OCI-LY7 (cell line): ENCODE results near the gene ITGA2. TPM values are rescaled to one million over a fixed set of nuclear protein-coding genes. Genes with fewer than 3 reads are reported as not detected.

Experiments
- BruUV-seq: library from RNA; stranded (reverse); fragments of 400-500 nt; replicated peaks from 2 replicates; lab custom pipeline; 2021; lab: Mats Ljungman, UMichigan
- CTCF ChIA-PET: fragments of 300-600 bp; sonication (Branson Sonifier 250); formaldehyde crosslinking; loops from one replicate; lab custom pipeline; 2022; ENCODE audit warnings: antibody characterized with exemption; ENCODE audit not compliant: unreplicated experiment; lab: Charles Lee
- POLR2A ChIA-PET: fragments of 300-600 bp; sonication (Branson Sonifier 250); formaldehyde crosslinking; loops from one replicate; lab custom pipeline; 2022; ENCODE audit warnings: antibody characterized with exemption; lab: Charles Lee
- DNase-seq: peaks from one replicate; pipeline ENCODE4 v3.0.0-alpha.2; 2015; ENCODE audit warnings: low spot score
- H2AFZ ChIP-seq: fragments of 200-600 bp; sonication (generic), shearing (Covaris generic); 2 replicates; pipeline ENCODE4 v1.6.1; 2014; ENCODE audit warnings: mild to moderate bottlenecking, antibody characterized with exemption, low read length, moderate library complexity
- H3K27ac ChIP-seq: fragments of 200-600 bp; sonication (generic); 2 replicates; pipeline ENCODE4 v1.5.1; 2014; ENCODE audit warnings: mixed run types, low read depth, mild to moderate bottlenecking, moderate library complexity, low read length, inconsistent platforms; ENCODE audit not compliant: poor library complexity, severe bottlenecking
- H3K36me3 ChIP-seq: fragments of 200-600 bp; sonication (generic); 2 replicates; pipeline ENCODE4 v1.6.1; 2014; ENCODE audit warnings: mild to moderate bottlenecking, antibody characterized with exemption, low read length, moderate library complexity, mixed read lengths; ENCODE audit not compliant: insufficient read depth
- H3K4me1 ChIP-seq: fragments of 200-600 bp; sonication (generic); 2 replicates; pipeline ENCODE4 v1.5.1; 2014; ENCODE audit warnings: mild to moderate bottlenecking, low read length; ENCODE audit not compliant: insufficient read depth, poor library complexity, severe bottlenecking
- H3K4me2 ChIP-seq: fragments of 200-600 bp; sonication (generic); 2 replicates; pipeline ENCODE4 v1.6.1; 2014; ENCODE audit warnings: mild to moderate bottlenecking, low read length
- H3K4me3 ChIP-seq: fragments of 200-600 bp; sonication (generic); 2 replicates; pipeline ENCODE4 v1.5.1; 2014; ENCODE audit warnings: mild to moderate bottlenecking, low read depth, low read length; ENCODE audit not compliant: poor library complexity, severe bottlenecking
- H3K79me2 ChIP-seq: fragments of 200-600 bp; sonication (generic); 2 replicates; pipeline ENCODE4 v1.6.1; 2016; ENCODE audit warnings: low read depth, mild to moderate bottlenecking, low read length, moderate library complexity, mixed read lengths; ENCODE audit not compliant: insufficient read depth
- H3K9me2 ChIP-seq: fragments of 200-600 bp; sonication (generic); 2 replicates; pipeline ENCODE4 v1.6.1; 2016; ENCODE audit warnings: mild to moderate bottlenecking, low read length, mixed read lengths; ENCODE audit not compliant: insufficient read depth
- H3K9me3 ChIP-seq: fragments of 200-600 bp; sonication (generic); 2 replicates; pipeline ENCODE4 v1.6.1; 2014; ENCODE audit warnings: mild to moderate bottlenecking, mixed run types, low read length, mixed read lengths
- H4K20me1 ChIP-seq: fragments of 200-600 bp; sonication (generic); 2 replicates; pipeline ENCODE4 v1.6.1; 2014; ENCODE audit warnings: mild to moderate bottlenecking, antibody characterized with exemption, low read length, moderate library complexity, mixed read lengths; ENCODE audit not compliant: insufficient read depth
- EZH2phosphoT487 ChIP-seq: fragments of 200-600 bp; sonication (generic); IDR thresholded peaks from 2 replicates; pipeline ENCODE4 v1.6.1; 2018; ENCODE audit warnings: low read depth, borderline replicate concordance, mild to moderate bottlenecking, mixed run types, antibody characterized with exemption, low read length, moderate library complexity, mixed read lengths
- intact Hi-C: fragments of 100-400 bp; cut with micrococcal nuclease; formaldehyde crosslinking; loops from one replicate; pipeline ENCODE4 v1.10.0; 2022; ENCODE audit not compliant: unreplicated experiment
- total RNA-seq, 2 experiments: library from RNA; depleted of rRNA in 1 of 2; stranded (reverse); fragments of >200 nt in 1 of 2; shearing (Covaris generic) in 1 of 2; gene quantifications; 2 replicates each; pipeline ENCODE4 v1.2.3, GENCODE V29; 2014 to 2022
- TF ChIP-seq, protein P1 (sequence below): fragments of 200-600 bp; sonication (generic); conservative IDR thresholded peaks from 2 replicates; pipeline ENCODE4 v1.5.1; 2014; ENCODE audit warnings: mild to moderate bottlenecking, antibody characterized with exemption, low read length, moderate library complexity, mixed read lengths

ITGA2 gene
- total RNA-seq, 2 experiments from 2014 or later: not detected

DNA sequence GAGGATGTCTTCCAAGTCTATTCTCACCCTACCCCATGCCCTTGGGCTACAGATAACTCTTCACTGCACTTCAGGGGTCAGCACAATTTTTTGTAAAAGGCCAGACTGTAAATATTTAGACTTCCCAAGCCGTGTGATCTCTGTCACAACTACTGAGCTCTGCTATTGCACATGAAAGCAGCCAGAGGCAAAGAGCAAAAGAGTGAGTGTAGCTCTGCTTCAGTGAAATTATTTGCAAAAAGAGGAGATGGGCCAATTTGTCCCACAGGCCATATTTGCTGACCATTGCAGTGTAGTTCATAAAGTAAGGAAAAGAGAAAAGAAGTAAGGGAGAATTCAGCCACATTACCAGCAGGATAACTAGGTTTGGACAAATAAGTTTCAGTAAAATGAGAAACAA lies 127.4 kb downstream of the ITGA2 start:
- Histone ChIP-seq H3K9me2 (no peaks in the 10 kb centered on the region), H3K79me2 (no peaks in the 10 kb centered on the region), H4K20me1 (no peaks in the 10 kb centered on the region), H3K27ac (no peak overlapping the region), H3K36me3 (no peaks in the 10 kb centered on the region), H3K4me1 (no peaks in the 10 kb centered on the region), H3K9me3 (peaks cover 5% of the 10 kb centered on the region; the same call in 1 of the 2 replicates), H3K4me2 (no peak overlapping the region), H3K4me3 (no peak overlapping the region), H2AFZ (no peak overlapping the region)
- intact Hi-C loops: no loop called here
- ChIA-PET CTCF (no interaction called here), POLR2A (no interaction called here)
- BruUV-seq: no TSS peak
- TF ChIP-seq, protein P1, sequence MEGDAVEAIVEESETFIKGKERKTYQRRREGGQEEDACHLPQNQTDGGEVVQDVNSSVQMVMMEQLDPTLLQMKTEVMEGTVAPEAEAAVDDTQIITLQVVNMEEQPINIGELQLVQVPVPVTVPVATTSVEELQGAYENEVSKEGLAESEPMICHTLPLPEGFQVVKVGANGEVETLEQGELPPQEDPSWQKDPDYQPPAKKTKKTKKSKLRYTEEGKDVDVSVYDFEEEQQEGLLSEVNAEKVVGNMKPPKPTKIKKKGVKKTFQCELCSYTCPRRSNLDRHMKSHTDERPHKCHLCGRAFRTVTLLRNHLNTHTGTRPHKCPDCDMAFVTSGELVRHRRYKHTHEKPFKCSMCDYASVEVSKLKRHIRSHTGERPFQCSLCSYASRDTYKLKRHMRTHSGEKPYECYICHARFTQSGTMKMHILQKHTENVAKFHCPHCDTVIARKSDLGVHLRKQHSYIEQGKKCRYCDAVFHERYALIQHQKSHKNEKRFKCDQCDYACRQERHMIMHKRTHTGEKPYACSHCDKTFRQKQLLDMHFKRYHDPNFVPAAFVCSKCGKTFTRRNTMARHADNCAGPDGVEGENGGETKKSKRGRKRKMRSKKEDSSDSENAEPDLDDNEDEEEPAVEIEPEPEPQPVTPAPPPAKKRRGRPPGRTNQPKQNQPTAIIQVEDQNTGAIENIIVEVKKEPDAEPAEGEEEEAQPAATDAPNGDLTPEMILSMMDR: no peak
- no peak for TF ChIP-seq EZH2phosphoT487
- DNase-seq: no peak

DNA sequence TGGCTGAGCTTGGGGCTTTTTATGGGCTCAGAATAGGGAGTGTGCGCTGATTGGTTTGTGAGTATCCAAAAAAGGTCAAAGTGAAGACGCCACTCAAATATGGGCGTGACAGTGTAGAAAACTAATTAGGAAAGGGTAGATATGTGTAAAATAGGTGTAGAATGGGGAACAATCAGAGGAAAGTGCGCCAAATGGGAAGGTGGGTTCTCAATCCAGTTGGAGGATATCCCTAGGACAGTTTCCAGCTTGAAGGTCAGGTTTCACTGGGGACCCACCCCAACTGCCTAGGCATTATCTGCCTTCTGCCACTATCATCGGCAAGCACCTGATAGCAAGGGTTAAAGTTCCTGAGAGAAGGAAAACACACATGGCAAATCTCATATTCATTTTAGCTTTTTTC lies 129.7 kb downstream of the ITGA2 start:
- CTCF ChIA-PET: no interaction called here
- Histone ChIP-seq H4K20me1 (no peaks in the 10 kb centered on the region), H3K4me3 (no peak overlapping the region), H2AFZ (no peak overlapping the region), H3K9me2 (no peaks in the 10 kb centered on the region), H3K79me2 (no peaks in the 10 kb centered on the region), H3K4me1 (no peaks in the 10 kb centered on the region), H3K27ac (no peak overlapping the region), H3K9me3 (no peaks in the 10 kb centered on the region), H3K4me2 (no peak overlapping the region), H3K36me3 (no peaks in the 10 kb centered on the region)
- no TSS peak for BruUV-seq
- no peak for TF ChIP-seq EZH2phosphoT487
- TF ChIP-seq, protein P1: no peak
- no peak for DNase-seq
- POLR2A ChIA-PET: no interaction called here
- intact Hi-C loops: no loop called here

GRCh38 chr5:53120165-53120564 lies 131.0 kb downstream of the ITGA2 start:
- H3K9me2 ChIP-seq: no peaks in the 10 kb centered on the region
- ChIA-PET CTCF (no interaction called here), POLR2A (no interaction called here)
- H3K79me2 ChIP-seq: no peaks in the 10 kb centered on the region
- H3K9me3 ChIP-seq: no peaks in the 10 kb centered on the region
- H3K4me2 ChIP-seq: no peak overlapping the region
- no peak overlapping the region for H3K27ac ChIP-seq
- H3K4me1 ChIP-seq: no peaks in the 10 kb centered on the region
- no peak overlapping the region for H3K4me3 ChIP-seq
- H4K20me1 ChIP-seq: no peaks in the 10 kb centered on the region
- no TSS peak for BruUV-seq
- TF ChIP-seq, protein P1: no peak
- TF ChIP-seq EZH2phosphoT487: no peak
- H2AFZ ChIP-seq: no peak overlapping the region
- intact Hi-C loops: no loop called here
- DNase-seq: no peak
- no peaks in the 10 kb centered on the region for H3K36me3 ChIP-seq
